IMR-90 (cell line): ENCODE results near the gene USP47. TPM values are rescaled to one million over a fixed set of nuclear protein-coding genes. Genes with fewer than 3 reads are reported as not detected.

Experiments
- ATAC-seq: fragments of 200-7000 bp; cut with Tn5 transposase; 2 replicates; pipeline ENCODE4 v1.9.1; 2020; ENCODE audit warnings: low read depth, mild to moderate bottlenecking, moderate library complexity
- BruUV-seq: library from RNA; stranded (reverse); fragments of 400-500 nt; replicated peaks from 2 replicates; lab custom pipeline; 2021; lab: Mats Ljungman, UMichigan
- CTCF ChIA-PET: fragments of 300-600 bp; formaldehyde crosslinking; extraction: SDS; loops from one replicate; lab custom pipeline; 2021; ENCODE audit warnings: antibody characterized with exemption; lab: Yijun Ruan, JAX
- POLR2A ChIA-PET: fragments of 300-600 bp; sonication (Branson Sonifier 250); formaldehyde crosslinking; loops from one replicate; lab custom pipeline; 2022; ENCODE audit warnings: antibody characterized with exemption; ENCODE audit not compliant: unreplicated experiment; lab: Charles Lee
- DNase-seq: peaks from one replicate; pipeline ENCODE4 v3.0.0; 2013
- H2AFZ ChIP-seq: replicated peaks from 2 replicates; pipeline ENCODE3; 2013; ENCODE audit warnings: low read length, mild to moderate bottlenecking; ENCODE audit not compliant: poor library complexity
- H2AK5ac ChIP-seq: 2 replicates; pipeline ENCODE4 v1.6.1; 2013; ENCODE audit warnings: low read depth, low read length, inconsistent platforms
- H2AK9ac ChIP-seq: replicated peaks from 2 replicates; pipeline ENCODE3; 2013; ENCODE audit warnings: mild to moderate bottlenecking, low read depth, low read length, moderate library complexity; ENCODE audit not compliant: poor library complexity
- H2BK120ac ChIP-seq: 2 replicates; pipeline ENCODE4 v1.6.1; 2013; ENCODE audit warnings: low read depth, low read length, inconsistent platforms
- H2BK15ac ChIP-seq: 3 replicates; pipeline ENCODE4 v1.6.1; 2013; ENCODE audit warnings: low read depth, low read length, inconsistent platforms
- H2BK20ac ChIP-seq: 2 replicates; pipeline ENCODE4 v1.6.1; 2013; ENCODE audit warnings: low read depth, mild to moderate bottlenecking, inconsistent platforms, low read length, moderate library complexity
- H2BK5ac ChIP-seq: 2 replicates; pipeline ENCODE4 v1.6.1; 2013; ENCODE audit warnings: mild to moderate bottlenecking, low read depth, low read length, inconsistent platforms; ENCODE audit not compliant: poor library complexity, severe bottlenecking
- H3K14ac ChIP-seq: replicated peaks from 2 replicates; pipeline ENCODE4 v1.6.1; 2013; ENCODE audit warnings: low read depth, low read length, inconsistent platforms
- H3K18ac ChIP-seq: 2 replicates; pipeline ENCODE4 v1.6.1; 2013; ENCODE audit warnings: low read depth, low read length, control low read depth
- H3K23ac ChIP-seq: 2 replicates; pipeline ENCODE4 v1.6.1; 2013; ENCODE audit warnings: low read depth, low read length, inconsistent platforms
- H3K27ac ChIP-seq: 2 replicates; pipeline ENCODE4 v1.5.1; 2013; ENCODE audit warnings: mild to moderate bottlenecking, control low read depth, low read length; ENCODE audit not compliant: insufficient read depth
- H3K27me3 ChIP-seq: 2 replicates; pipeline ENCODE4 v1.6.1; 2013; ENCODE audit warnings: low read length; ENCODE audit not compliant: control insufficient read depth, insufficient read depth
- H3K36me3 ChIP-seq: 2 replicates; pipeline ENCODE4 v1.6.1; 2013; ENCODE audit warnings: low read length, mixed read lengths; ENCODE audit not compliant: control insufficient read depth, insufficient read depth
- H3K4ac ChIP-seq: 2 replicates; pipeline ENCODE4 v1.6.1; 2013; ENCODE audit warnings: low read depth, low read length, inconsistent platforms
- H3K4me1 ChIP-seq: 2 replicates; pipeline ENCODE4 v1.6.1; 2013; ENCODE audit warnings: low read length, mixed read lengths; ENCODE audit not compliant: control insufficient read depth, insufficient read depth
- H3K4me2 ChIP-seq: 2 replicates; pipeline ENCODE4 v1.6.1; 2013; ENCODE audit warnings: low read depth, mild to moderate bottlenecking, control low read depth, low read length, moderate library complexity
- H3K4me3 ChIP-seq: 2 replicates; pipeline ENCODE4 v1.5.1; 2013; ENCODE audit warnings: low read depth, mild to moderate bottlenecking, control low read depth, low read length, moderate library complexity; ENCODE audit not compliant: insufficient read depth
- H3K56ac ChIP-seq: 2 replicates; pipeline ENCODE4 v1.6.1; 2013; ENCODE audit warnings: low read length, inconsistent platforms; ENCODE audit not compliant: insufficient read depth; ENCODE audit errors: extremely low read depth
- H3K79me1 ChIP-seq, 2 experiments: 2 replicates each; pipeline ENCODE4 v1.6.1; 2013; ENCODE audit warnings: low read length in 2 of 2, inconsistent platforms in 1 of 2, low read depth in 1 of 2
- H3K9ac ChIP-seq: 2 replicates; pipeline ENCODE4 v1.6.1; 2013; ENCODE audit warnings: low read depth, low read length, control low read depth
- H3K9me1 ChIP-seq: 2 replicates; pipeline ENCODE4 v1.6.1; 2013; ENCODE audit warnings: low read length, inconsistent platforms; ENCODE audit not compliant: insufficient read depth
- H3K9me3 ChIP-seq: 2 replicates; pipeline ENCODE4 v1.6.1; 2013; ENCODE audit warnings: low read length; ENCODE audit not compliant: control insufficient read depth, insufficient read depth
- H4K20me1 ChIP-seq: 2 replicates; pipeline ENCODE4 v1.6.1; 2013; ENCODE audit warnings: low read length, inconsistent platforms; ENCODE audit not compliant: insufficient read depth
- H4K5ac ChIP-seq: 2 replicates; pipeline ENCODE4 v1.6.1; 2013; ENCODE audit warnings: mild to moderate bottlenecking, low read depth, low read length, control low read depth
- H4K8ac ChIP-seq, 2 experiments: 2 replicates each; pipeline ENCODE4 v1.6.1; 2013; ENCODE audit warnings: low read depth in 2 of 2, low read length in 2 of 2, control low read depth in 1 of 2, inconsistent platforms in 1 of 2
- H4K91ac ChIP-seq: 2 replicates; pipeline ENCODE4 v1.6.1; 2013; ENCODE audit warnings: low read depth, low read length, inconsistent platforms; ENCODE audit not compliant: insufficient read depth
- BHLHE40 ChIP-seq: fragments of 150-350 bp; IDR thresholded peaks from 2 replicates; pipeline ENCODE4 v1.6.1; 2016; ENCODE audit warnings: mild to moderate bottlenecking, low read depth, low read length
- CEBPB ChIP-seq: IDR thresholded peaks from 2 replicates; pipeline ENCODE4 v1.6.1; 2012; ENCODE audit warnings: low read depth, low read length, improper control_type of control experiment
- CHD1 ChIP-seq: IDR thresholded peaks from 2 replicates; pipeline ENCODE4 v1.6.1; 2012; ENCODE audit warnings: low read depth, low read length, improper control_type of control experiment
- CTCF ChIP-seq: conservative IDR thresholded peaks from 2 replicates; pipeline ENCODE4 v1.5.1; 2012; ENCODE audit warnings: mild to moderate bottlenecking, low read depth, low read length, improper control_type of control experiment
- ELK1 ChIP-seq: fragments of 150-350 bp; IDR thresholded peaks from 2 replicates; pipeline ENCODE4 v1.6.1; 2016; ENCODE audit warnings: low read depth, mild to moderate bottlenecking, low read length, moderate library complexity, borderline replicate concordance
- FOS ChIP-seq: fragments of 150-350 bp; IDR thresholded peaks from 2 replicates; pipeline ENCODE4 v1.6.1; 2016; ENCODE audit warnings: low read depth, low read length
- MAFK ChIP-seq: IDR thresholded peaks from 2 replicates; pipeline ENCODE4 v1.6.1; 2012; ENCODE audit warnings: low read depth, low read length, improper control_type of control experiment
- MAZ ChIP-seq: IDR thresholded peaks from 2 replicates; pipeline ENCODE4 v1.6.1; 2012; ENCODE audit warnings: low read depth, mild to moderate bottlenecking, low read length, improper control_type of control experiment, moderate library complexity, borderline replicate concordance
- MXI1 ChIP-seq: IDR thresholded peaks from 2 replicates; pipeline ENCODE4 v1.6.1; 2012; ENCODE audit warnings: low read depth, mild to moderate bottlenecking, low read length, moderate library complexity, borderline replicate concordance
- NFE2L2 ChIP-seq: fragments of 150-350 bp; IDR thresholded peaks from 2 replicates; pipeline ENCODE4 v1.6.1; 2016; ENCODE audit warnings: low read depth, mild to moderate bottlenecking, low read length
- POLR2A ChIP-seq: IDR thresholded peaks from 2 replicates; pipeline ENCODE4 v1.6.1; 2012; ENCODE audit warnings: mild to moderate bottlenecking, low read depth, low read length
- RAD21 ChIP-seq: IDR thresholded peaks from 2 replicates; pipeline ENCODE4 v1.6.1; 2012; ENCODE audit warnings: low read length, improper control_type of control experiment
- RCOR1 ChIP-seq: IDR thresholded peaks from 2 replicates; pipeline ENCODE4 v1.6.1; 2012; ENCODE audit warnings: mild to moderate bottlenecking, low read length, improper control_type of control experiment; ENCODE audit not compliant: insufficient replicate concordance
- RFX5 ChIP-seq: IDR thresholded peaks from 2 replicates; pipeline ENCODE4 v1.8.0; 2012; ENCODE audit warnings: low read depth, mild to moderate bottlenecking, low read length, moderate library complexity
- SMC3 ChIP-seq: fragments of 150-350 bp; IDR thresholded peaks from 2 replicates; pipeline ENCODE4 v1.6.1; 2016; ENCODE audit warnings: low read depth, mild to moderate bottlenecking, antibody characterized with exemption, low read length, moderate library complexity
- USF2 ChIP-seq: fragments of 150-350 bp; IDR thresholded peaks from 2 replicates; pipeline ENCODE4 v1.6.1; 2017; ENCODE audit warnings: mild to moderate bottlenecking, antibody characterized with exemption, low read length, low read depth
- WGBS, 2 experiments: methylation state at CpG; one replicate each; pipeline versions ENCODE4 v1.1.5 to v1.1.7; 2013; ENCODE audit warnings: missing lambda C conversion rate in 2 of 2; ENCODE audit not compliant: insufficient read length in 1 of 2; ENCODE audit errors: extremely low coverage in 2 of 2; 5-methylcytosine and 5-hydroxymethylcytosine counted together
- dilution Hi-C: fragments of 300-500 bp; cut with HindIII; formaldehyde crosslinking; loops from one replicate; pipeline ENCODE4 v1.14.3; 2018; ENCODE audit warnings: low sequenced_read_pairs; ENCODE audit not compliant: unreplicated experiment
- in situ Hi-C: fragments of 300-500 bp; cut with MboI; formaldehyde crosslinking; loops from 3 replicates; pipeline ENCODE4 v1.14.3; 2019; ENCODE audit warnings: low sequenced_read_pairs, inconsistent platforms, mixed read lengths
- intact Hi-C: fragments of 100-400 bp; cut with micrococcal nuclease; formaldehyde crosslinking; loops from 2 replicates; pipeline ENCODE4 v1.10.0; 2022
- polyA plus RNA-seq, 3 experiments: library from polyadenylated mRNA; depleted of rRNA; stranded (reverse); fragments of >200 nt; gene quantifications; 2 replicates each; pipeline ENCODE4 v1.2.3, GENCODE V29; 2012; ENCODE audit warnings: low replicate concordance in 1 of 3
- total RNA-seq: library from RNA; depleted of rRNA; stranded (reverse); fragments of >200 nt; gene quantifications from 2 replicates; pipeline ENCODE4 v1.2.3, GENCODE V29; 2012

Gene USP47
- total and polyA plus RNA-seq, 2 of the 4 experiments (the other 2 are of a cell fraction), result 15.0 to 110 TPM

GRCh38 chr11:12007230-12007593 is 165.4 kb downstream of the USP47 start:
- ATAC-seq (no peak), DNase-seq (no peak)
- Histone ChIP-seq H3K23ac (peak overlapping the region; percentile 94), H2BK5ac (peak overlapping the region; percentile 81), H4K20me1 (peaks cover 42% of the 10 kb centered on the region), H2AK9ac (peak overlapping the region; percentile 92), H3K4me1 (peaks cover 33% of the 10 kb centered on the region), H4K5ac (peak overlapping the region; percentile 26; the same call in 1 of the 2 replicates), H3K18ac (peak overlapping the region; percentile 55), H3K14ac (peak overlapping the region; percentile 84), H2BK15ac (peak overlapping the region; percentile 62; the same call in 2 of the 3 replicates), H3K36me3 (peaks cover 17% of the 10 kb centered on the region), H2AFZ (peak overlapping the region; percentile 15), H3K27me3 (no peaks in the 10 kb centered on the region), H3K4me3 (peak overlapping the region; percentile 100), H3K9ac (peak overlapping the region; percentile 70; the same call in 1 of the 2 replicates), H2BK120ac (peak overlapping the region; percentile 66), H3K27ac (peak overlapping the region; percentile 67), H2BK20ac (peak overlapping the region; percentile 50; the same call in 1 of the 2 replicates), H2AK5ac (peak overlapping the region; percentile 91), H3K56ac (peak overlapping the region; percentile 54; the same call in 1 of the 2 replicates), H3K4me2 (peak overlapping the region; percentile 97), H3K9me1 (peaks cover 41% of the 10 kb centered on the region), H3K4ac (peak overlapping the region; percentile 85), H4K91ac (peak overlapping the region; percentile 65), H4K8ac (peak overlapping the region in 1 of 2 experiments; percentile 57; a peak in 3 of 4 replicates), H3K9me3 (no peaks in the 10 kb centered on the region), H3K79me1 (peaks cover 27 to 63% of the 10 kb centered on the region in 2 experiments)
- TF ChIP-seq MAZ (no peak), CHD1 (no peak), RCOR1 (no peak), USF2 (no peak), CEBPB (no peak), ELK1 (no peak), BHLHE40 (no peak), FOS (no peak), RFX5 (no peak), MAFK (no peak), CTCF (no peak), NFE2L2 (no peak), POLR2A (no peak), MXI1 (no peak), SMC3 (no peak), RAD21 (no peak)
- in situ Hi-C loops, result no loop called here
- intact Hi-C loops, result no loop called here
- CTCF ChIA-PET, result interaction anchor here (0.7 kb wide), 1 partner anchor 11 kb away, joined by 3 read pairs; no protein-coding TSS in a partner anchor
- no TSS peak for BruUV-seq
- POLR2A ChIA-PET, result no interaction called here
- dilution Hi-C loops, result no loop called here
- no CpG with 5 or more reads among the region's 5 CpGs for WGBS, 2 experiments
